PFSK-1 (cell line): ENCODE measurements around the gene PRRG4.

Experiments
- POLR2AphosphoS5 ChIP-seq: IDR thresholded peaks from 2 replicates; pipeline ENCODE4 v1.6.1; 2012; ENCODE audit warnings: low read depth, mild to moderate bottlenecking, control low read depth, low read length, moderate library complexity
- REST ChIP-seq, 2 experiments: IDR thresholded peaks; 2 replicates each; pipeline versions ENCODE4 v1.6.1 to v1.8.0; 2011 to 2012; ENCODE audit warnings: low read depth in 2 of 2, low read length in 2 of 2, control low read depth in 1 of 2, inconsistent platforms in 1 of 2, mild to moderate bottlenecking in 1 of 2, moderate library complexity in 1 of 2; ENCODE audit not compliant: insufficient read depth in 1 of 2
- SIN3A ChIP-seq: IDR thresholded peaks from 2 replicates; pipeline ENCODE4 v1.6.1; 2012; ENCODE audit warnings: mild to moderate bottlenecking, low read length, moderate library complexity, borderline replicate concordance; ENCODE audit not compliant: insufficient read depth
- TAF1 ChIP-seq: IDR thresholded peaks from 2 replicates; pipeline ENCODE4 v1.6.1; 2012; ENCODE audit warnings: low read length, control low read depth, borderline replicate concordance; ENCODE audit not compliant: insufficient read depth

GRCh38 chr11:32894149-32894827 lies 64.6 kb downstream of the PRRG4 start:
- TF ChIP-seq REST (IDR thresholded peaks at IDR 0.05; ENCODE audit: insufficient read depth in 1 of 2, low read depth in 2 of 2, low read length in 2 of 2) = no peak
- TF ChIP-seq POLR2AphosphoS5 = peak; percentile 51; the same call in 1 of the 2 replicates
- 0 out of 2 replicates have a peak, but pooled peaks have one; percentile 69 for TF ChIP-seq TAF1
- TF ChIP-seq SIN3A = no peak
